ENCODE results near the gene SLC25A44.
A peak's percentile ranks its signal among the peaks of the same experiment; 100 is the strongest.

Gene SLC25A44

DNA sequence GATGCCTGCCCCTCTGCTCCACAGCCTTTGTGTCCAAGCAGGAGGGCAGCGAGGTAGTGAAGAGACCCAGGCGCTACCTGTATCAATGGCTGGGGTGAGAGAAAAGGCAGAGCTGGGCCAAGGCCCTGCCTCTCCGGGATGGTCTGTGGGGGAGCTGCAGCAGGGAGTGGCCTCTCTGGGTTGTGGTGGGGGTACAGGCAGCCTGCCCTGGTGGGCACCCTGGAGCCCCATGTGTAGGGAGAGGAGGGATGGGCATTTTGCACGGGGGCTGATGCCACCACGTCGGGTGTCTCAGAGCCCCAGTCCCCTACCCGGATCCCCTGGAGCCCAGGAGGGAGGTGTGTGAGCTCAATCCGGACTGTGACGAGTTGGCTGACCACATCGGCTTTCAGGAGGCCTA lies 48.8 kb downstream of the SLC25A44 start:
- TF ChIP-seq, protein P1, sequence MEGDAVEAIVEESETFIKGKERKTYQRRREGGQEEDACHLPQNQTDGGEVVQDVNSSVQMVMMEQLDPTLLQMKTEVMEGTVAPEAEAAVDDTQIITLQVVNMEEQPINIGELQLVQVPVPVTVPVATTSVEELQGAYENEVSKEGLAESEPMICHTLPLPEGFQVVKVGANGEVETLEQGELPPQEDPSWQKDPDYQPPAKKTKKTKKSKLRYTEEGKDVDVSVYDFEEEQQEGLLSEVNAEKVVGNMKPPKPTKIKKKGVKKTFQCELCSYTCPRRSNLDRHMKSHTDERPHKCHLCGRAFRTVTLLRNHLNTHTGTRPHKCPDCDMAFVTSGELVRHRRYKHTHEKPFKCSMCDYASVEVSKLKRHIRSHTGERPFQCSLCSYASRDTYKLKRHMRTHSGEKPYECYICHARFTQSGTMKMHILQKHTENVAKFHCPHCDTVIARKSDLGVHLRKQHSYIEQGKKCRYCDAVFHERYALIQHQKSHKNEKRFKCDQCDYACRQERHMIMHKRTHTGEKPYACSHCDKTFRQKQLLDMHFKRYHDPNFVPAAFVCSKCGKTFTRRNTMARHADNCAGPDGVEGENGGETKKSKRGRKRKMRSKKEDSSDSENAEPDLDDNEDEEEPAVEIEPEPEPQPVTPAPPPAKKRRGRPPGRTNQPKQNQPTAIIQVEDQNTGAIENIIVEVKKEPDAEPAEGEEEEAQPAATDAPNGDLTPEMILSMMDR (conservative IDR thresholded peaks at IDR 0.05; ENCODE audit: low read depth, low read length): no peak
- no peak for DNase-seq (ENCODE audit: low read depth)
- H3K4me3 ChIP-seq (ENCODE audit: low read length): no peak overlapping the region

DNA sequence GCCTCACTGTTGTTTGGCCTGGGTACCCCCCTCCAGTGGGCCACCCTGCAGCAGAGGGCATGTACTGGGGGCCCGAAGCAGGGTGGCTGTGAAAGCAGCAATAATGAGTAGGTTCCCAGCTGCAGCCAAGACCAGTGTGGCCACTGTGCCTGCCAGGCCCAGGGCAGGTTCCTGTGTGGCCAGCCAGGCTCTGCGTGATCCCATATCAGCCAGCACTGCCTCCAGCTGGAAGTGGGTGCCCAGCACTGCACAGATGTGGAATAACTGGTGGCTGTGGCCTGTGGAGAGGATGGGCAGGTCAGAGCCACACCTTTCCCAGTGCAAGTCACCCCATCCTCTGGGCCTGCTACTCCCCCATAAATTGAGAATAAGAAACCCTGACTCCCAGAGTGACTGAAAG lies 50.2 kb downstream of the SLC25A44 start:
- TF ChIP-seq, protein P1 (conservative IDR thresholded peaks at IDR 0.05; ENCODE audit: low read depth, low read length): no peak
- no peak overlapping the region for H3K4me3 ChIP-seq (ENCODE audit: low read length)
- DNase-seq (ENCODE audit: low read depth): no peak

DNA sequence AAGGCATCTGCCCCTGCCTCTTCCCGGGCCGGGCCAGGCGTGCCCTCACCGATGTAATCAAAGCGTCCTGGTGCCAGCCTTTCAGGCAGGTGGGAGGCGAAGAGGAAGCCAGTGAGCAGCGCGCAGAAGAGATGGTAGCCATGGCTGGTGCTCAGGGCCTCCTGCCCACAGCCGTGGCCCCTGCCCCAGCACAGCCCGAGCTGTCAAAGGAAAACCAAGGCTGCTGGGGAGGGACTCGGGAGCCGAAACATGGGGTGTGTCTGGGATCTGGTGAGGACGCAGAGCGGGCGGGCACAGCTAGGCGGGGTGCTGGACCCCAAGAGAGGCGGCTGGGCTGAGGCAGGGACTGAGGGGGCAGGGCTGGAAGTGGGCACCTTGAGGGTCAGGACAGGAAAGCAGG lies 50.8 kb downstream of the SLC25A44 start:
- DNase-seq (ENCODE audit: low read depth): no peak
- TF ChIP-seq, protein P1 (conservative IDR thresholded peaks at IDR 0.05; ENCODE audit: low read depth, low read length): no peak
- H3K4me3 ChIP-seq (ENCODE audit: low read length): no peak overlapping the region

DNA sequence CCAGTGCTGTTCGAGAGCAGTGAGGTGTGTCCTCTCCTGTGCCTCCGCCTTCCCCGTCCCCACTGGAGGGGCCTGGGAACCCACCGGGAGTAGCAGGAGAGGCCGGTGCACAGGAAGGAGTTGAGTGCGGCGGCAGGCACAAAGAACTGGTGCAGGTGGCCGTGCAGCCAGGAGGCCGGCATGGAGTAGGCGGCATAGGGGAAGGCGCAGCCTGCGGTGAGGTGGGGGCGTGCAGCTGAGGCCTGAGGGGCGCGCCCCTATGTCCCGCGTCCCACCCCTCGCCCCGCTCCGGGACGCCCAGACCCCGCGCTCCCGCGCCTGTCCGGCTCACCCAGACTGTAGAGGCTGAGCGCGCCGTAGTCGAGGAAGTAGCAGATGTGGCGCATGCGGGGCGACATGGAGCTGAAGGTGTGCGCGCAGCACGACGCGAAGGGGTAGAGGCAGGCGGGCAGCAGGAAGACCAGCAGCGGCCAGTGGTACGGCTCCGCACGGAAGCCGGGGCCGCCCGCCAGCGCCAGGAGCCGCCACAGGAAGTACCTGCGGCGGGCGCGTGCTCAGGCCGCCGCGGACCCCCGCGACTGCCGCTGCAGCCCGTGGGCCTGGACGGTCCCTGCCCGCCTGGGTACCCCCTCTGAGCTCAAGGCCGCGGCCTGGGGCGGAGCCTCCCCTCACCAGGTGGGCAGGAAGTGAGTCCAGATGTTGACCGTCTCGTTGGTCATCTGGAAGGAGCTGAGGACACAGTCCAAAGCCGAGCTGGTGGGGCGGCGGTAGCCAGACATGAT lies 51.7 kb downstream of the SLC25A44 start:
- no peak for DNase-seq (ENCODE audit: low read depth)
- H3K4me3 ChIP-seq (ENCODE audit: low read length): peak overlapping the region; percentile 30

DNA sequence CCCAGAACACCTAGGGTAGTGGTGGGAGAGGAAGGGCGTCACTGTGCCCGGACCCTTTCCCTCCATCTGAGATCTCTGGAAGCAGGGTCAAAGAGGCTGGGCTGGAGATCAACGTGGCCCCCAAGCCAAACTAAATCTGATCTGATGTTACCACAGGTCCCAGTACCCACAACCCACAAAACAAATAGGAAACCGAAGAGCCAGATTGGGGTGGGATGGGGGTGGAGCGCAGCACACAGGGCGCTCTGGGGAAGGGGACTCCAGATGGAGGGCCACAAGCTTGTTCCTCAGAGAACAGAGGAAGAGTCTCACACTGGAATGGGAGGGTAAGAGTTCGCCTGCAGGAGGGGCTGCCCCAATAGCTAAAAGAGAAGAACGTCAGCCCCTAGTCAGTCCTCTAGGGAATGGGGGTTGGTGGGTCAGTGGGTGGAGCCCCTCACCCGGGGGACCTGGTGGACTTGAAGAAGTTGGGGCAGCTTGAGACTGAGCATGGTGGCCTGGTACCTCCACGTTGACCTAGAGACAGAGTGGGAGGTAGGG lies 52.4 kb downstream of the SLC25A44 start:
- TF ChIP-seq, protein P1 (conservative IDR thresholded peaks at IDR 0.05; ENCODE audit: low read depth, low read length): no peak
- DNase-seq (ENCODE audit: low read depth): no peak

More for the DNA sequence above, 51.7 kb downstream of the SLC25A44 start:
- TF ChIP-seq, protein P1 (conservative IDR thresholded peaks at IDR 0.05; ENCODE audit: low read depth, low read length): no peak

DNA sequence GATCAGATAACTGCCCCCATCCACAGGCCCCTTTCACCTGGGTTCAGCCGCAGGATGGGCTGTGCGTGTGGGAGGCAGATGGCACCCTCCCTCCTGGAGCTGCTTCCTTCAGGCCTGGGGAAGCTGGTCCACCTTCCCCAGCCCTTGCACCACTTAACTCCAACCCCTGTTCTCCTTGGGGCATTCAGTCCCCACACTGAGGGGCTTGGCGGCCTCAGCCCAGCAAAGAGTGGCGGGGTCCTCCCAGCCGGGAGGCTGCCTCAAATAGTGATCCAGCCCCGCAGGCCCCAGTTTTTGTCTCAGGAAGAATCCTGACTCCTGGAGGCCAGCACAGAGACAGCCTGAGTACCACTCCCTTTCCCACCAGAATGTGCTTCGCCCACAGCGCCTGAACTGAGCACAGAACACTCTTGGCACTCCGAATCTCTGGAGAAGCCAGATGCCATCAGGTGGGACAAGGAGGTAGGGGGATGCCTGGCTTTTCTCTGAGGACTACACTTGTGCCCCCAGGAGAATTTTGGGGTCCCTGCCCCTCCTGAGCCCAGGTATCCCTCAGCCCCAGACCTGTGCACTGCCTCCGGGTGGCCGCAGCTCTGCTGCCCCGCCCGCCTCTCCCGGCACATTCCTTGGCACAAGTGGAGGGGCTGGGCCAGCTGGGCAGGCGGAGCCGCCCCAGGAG lies 53.0 kb downstream of the SLC25A44 start:
- TF ChIP-seq, protein P1 (conservative IDR thresholded peaks at IDR 0.05; ENCODE audit: low read depth, low read length): no peak
- no peak for DNase-seq (ENCODE audit: low read depth)
- no peak overlapping the region for H3K4me3 ChIP-seq (ENCODE audit: low read length)

More for the DNA sequence above, 52.4 kb downstream of the SLC25A44 start:
- H3K4me3 ChIP-seq (ENCODE audit: low read length): no peak overlapping the region

Data from retinal pigment epithelial cell (primary cell).